Measurements from ENCODE around the gene RALGAPA1. TPM values are rescaled to one million over a fixed set of nuclear protein-coding genes. Genes with fewer than 3 reads are reported as not detected.

Gene RALGAPA1
- total RNA-seq, 2 donors from 2014 or later: 65.5 to 66.6 TPM

DNA sequence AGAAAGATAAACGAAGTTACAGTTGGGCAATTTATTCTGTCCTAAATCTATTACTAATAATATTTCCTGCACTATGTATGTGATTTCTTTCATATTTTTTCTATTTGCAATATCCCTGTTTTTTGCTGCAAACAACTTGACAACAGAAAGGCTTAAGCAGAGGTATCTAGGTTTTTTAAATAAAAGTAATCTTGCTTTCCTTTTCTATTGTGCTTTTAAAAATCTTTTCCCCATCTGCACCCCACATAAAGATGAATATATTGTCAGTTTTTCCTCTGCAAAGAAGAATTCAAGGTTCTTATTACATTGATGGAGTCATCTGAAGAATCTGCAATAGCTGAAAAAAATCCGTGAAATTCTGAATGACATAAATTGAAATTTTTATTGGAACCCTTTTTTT, 502 bp upstream of the RALGAPA1 start:
- peak overlapping the region; percentile 61 to 69 for H3K4me3 ChIP-seq
- WGBS: 13% methylated on average over 2 of the region's 2 CpGs
- H3K4me1 ChIP-seq (replicated peaks): peaks cover 2% of the 10 kb centered on the region
- intact Hi-C loops (cut with DNase I): loop anchor here (10.0 kb wide), 1 partner anchor 125 kb away; no protein-coding TSS in a partner anchor
- H3K27me3 ChIP-seq (replicated peaks; ENCODE audit: insufficient read depth): no peaks in the 10 kb centered on the region
- H3K27ac ChIP-seq: peak overlapping the region; percentile 94 to 96
- TF ChIP-seq POLR2A (IDR thresholded peaks at IDR 0.05) (no peak), POLR2AphosphoS5 (IDR thresholded peaks at IDR 0.05) (no peak)
- TF ChIP-seq, protein P1, sequence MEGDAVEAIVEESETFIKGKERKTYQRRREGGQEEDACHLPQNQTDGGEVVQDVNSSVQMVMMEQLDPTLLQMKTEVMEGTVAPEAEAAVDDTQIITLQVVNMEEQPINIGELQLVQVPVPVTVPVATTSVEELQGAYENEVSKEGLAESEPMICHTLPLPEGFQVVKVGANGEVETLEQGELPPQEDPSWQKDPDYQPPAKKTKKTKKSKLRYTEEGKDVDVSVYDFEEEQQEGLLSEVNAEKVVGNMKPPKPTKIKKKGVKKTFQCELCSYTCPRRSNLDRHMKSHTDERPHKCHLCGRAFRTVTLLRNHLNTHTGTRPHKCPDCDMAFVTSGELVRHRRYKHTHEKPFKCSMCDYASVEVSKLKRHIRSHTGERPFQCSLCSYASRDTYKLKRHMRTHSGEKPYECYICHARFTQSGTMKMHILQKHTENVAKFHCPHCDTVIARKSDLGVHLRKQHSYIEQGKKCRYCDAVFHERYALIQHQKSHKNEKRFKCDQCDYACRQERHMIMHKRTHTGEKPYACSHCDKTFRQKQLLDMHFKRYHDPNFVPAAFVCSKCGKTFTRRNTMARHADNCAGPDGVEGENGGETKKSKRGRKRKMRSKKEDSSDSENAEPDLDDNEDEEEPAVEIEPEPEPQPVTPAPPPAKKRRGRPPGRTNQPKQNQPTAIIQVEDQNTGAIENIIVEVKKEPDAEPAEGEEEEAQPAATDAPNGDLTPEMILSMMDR (IDR thresholded peaks at IDR 0.05): no peak
- no peaks in the 10 kb centered on the region for H3K9me3 ChIP-seq
- H3K36me3 ChIP-seq: no peaks in the 10 kb centered on the region
- DNase-seq (ENCODE audit: low spot score): no peak

DNA sequence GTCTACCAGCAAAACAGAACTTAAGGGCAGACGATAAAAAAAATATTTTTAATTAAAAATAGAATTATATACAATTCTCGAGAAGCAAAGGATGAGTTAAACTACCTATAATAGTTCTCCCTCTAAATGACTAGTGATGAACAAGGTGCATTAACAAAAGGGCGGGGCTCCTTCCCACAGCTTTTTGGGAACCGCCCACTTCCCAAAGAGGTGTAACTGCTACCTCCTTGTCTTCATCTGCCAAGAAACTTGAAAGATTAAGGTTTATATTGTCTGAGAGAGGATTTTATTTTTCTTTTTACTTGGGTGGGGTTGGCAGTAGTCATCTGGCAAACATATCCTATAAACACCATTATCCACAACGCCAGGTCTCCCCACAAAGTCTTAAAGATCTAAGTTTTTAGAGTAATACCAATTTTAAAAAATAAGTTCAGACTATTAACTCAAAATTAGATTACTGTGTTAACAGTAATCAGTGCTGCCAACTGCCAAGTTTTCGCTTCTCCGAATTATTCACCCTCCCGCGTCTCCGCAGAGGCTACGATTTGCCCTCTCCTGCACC, 938 bp downstream of the RALGAPA1 start:
- no peaks in the 10 kb centered on the region for H3K36me3 ChIP-seq
- peak overlapping the region; percentile 94 to 96 for H3K27ac ChIP-seq
- no peaks in the 10 kb centered on the region for H3K27me3 ChIP-seq (replicated peaks; ENCODE audit: insufficient read depth)
- no peaks in the 10 kb centered on the region for H3K9me3 ChIP-seq
- peak overlapping the region; percentile 61 to 69 for H3K4me3 ChIP-seq
- WGBS: 1% methylated on average over 11 of the region's 11 CpGs
- TF ChIP-seq POLR2A (IDR thresholded peaks at IDR 0.05) (peak; percentile 9), POLR2AphosphoS5 (IDR thresholded peaks at IDR 0.05) (peak; percentile 43)
- TF ChIP-seq, protein P1 (IDR thresholded peaks at IDR 0.05): no peak
- peaks cover 2% of the 10 kb centered on the region for H3K4me1 ChIP-seq (replicated peaks)
- intact Hi-C loops (cut with DNase I): loop anchor here (10.0 kb wide), 1 partner anchor 123 kb away; no protein-coding TSS in a partner anchor
- peak; percentile 68 for DNase-seq (ENCODE audit: low spot score)

DNA sequence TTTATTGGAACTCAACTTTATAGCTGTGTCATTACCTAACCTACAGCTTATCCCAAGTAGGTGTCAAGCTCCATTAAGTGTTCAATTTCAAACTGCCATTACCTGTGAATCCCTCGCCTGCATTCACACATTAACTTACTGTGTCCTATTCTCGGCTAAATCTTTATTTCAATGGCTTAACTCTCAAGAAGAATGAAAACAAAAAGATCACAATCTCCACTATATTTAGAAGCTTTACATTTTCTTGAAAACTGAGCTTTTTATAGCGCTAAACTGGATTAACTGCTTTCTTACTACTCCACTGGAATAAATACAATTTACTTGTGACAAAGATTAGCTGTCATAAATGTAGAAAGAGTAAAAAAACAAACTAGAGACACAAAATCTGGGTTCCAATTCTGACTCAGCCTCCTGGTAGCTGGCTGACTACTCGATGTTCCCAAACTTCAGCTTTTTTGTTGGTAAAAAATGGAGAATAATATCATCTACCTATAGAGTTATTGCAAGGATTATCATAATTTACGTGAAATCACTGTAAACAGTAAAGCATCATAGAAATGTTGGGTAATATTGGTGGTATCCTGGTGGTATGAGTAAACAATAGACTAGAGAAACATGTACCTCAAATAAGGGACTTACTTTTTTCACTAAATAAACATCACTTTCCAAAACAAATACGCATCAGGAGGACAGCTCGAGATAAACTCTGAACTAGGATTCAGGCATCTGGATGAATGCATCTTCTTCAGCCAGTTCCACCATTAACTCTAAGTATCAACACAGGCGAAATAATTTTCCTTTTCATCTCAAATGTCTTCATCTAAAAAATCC, 1.7 kb downstream of the RALGAPA1 start:
- no peaks in the 10 kb centered on the region for H3K9me3 ChIP-seq
- TF ChIP-seq, protein P1 (IDR thresholded peaks at IDR 0.05): no peak
- TF ChIP-seq POLR2AphosphoS5 (IDR thresholded peaks at IDR 0.05) (no peak), POLR2A (IDR thresholded peaks at IDR 0.05) (no peak)
- no peaks in the 10 kb centered on the region for H3K36me3 ChIP-seq
- H3K4me3 ChIP-seq: peak overlapping the region in 1 of 2 donors; percentile 61
- no peaks in the 10 kb centered on the region for H3K27me3 ChIP-seq (replicated peaks; ENCODE audit: insufficient read depth)
- WGBS: 38% methylated on average over 8 of the region's 8 CpGs
- peaks cover 2% of the 10 kb centered on the region for H3K4me1 ChIP-seq (replicated peaks)
- DNase-seq (ENCODE audit: low spot score): no peak
- intact Hi-C loops (cut with DNase I): loop anchor here (10.0 kb wide), 1 partner anchor 123 kb away; no protein-coding TSS in a partner anchor
- peak overlapping the region in 1 of 2 donors; percentile 41 for H3K27ac ChIP-seq

DNA sequence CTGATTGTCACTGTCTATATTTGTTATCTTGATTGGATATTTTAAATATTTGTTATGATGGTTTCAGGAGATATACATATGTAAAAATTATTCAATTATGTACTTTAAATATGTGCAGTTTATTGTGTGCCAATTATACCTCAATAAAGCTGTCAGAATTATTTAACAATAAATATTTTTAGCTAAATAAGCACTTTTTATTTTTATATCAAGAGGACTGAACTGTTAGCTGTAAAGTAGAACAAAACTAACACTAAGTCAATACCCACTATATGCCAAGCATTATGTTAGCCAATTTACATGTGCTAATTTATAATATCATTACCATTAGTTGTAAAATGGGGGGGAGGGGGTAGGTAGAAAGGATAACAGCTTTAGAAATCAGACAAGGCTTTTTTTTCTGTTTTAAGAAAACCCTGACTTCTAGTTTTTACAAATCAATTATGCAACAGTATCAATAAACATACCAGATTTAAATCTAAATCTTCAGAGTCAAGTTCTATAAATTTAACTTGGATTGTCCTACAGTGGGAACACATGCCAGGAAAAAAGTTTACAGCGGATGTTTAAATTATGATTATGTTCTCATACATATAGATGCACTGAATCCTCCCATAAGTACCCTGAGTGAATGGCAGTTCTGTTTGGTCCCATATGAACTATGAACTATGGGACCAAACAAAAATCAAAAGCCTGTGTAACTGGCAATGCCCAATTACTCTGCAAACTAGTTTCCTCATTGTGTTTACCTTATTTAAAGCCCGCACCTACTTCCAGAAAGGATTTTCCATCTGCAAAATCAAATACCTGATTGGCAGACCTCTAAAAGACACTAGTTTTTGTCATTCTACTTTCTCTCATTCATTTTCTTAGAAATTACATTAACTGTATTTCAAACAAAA, 2.8 kb downstream of the RALGAPA1 start:
- H3K27ac ChIP-seq: peak overlapping the region in 1 of 2 donors; percentile 41

More for the DNA sequence above, 2.8 kb downstream of the RALGAPA1 start:
- 37% methylated on average over 2 of the region's 2 CpGs for WGBS
- Histone ChIP-seq H3K4me3 (peak overlapping the region in 1 of 2 donors; percentile 10), H3K36me3 (no peaks in the 10 kb centered on the region), H3K4me1 (replicated peaks) (peaks cover 2% of the 10 kb centered on the region), H3K27me3 (replicated peaks; ENCODE audit: insufficient read depth) (no peaks in the 10 kb centered on the region), H3K9me3 (no peaks in the 10 kb centered on the region)
- TF ChIP-seq, protein P1 (IDR thresholded peaks at IDR 0.05): no peak
- no peak for DNase-seq (ENCODE audit: low spot score)
- intact Hi-C loops (cut with DNase I): loop anchor here (10.0 kb wide), 1 partner anchor 121 kb away; no protein-coding TSS in a partner anchor

Data from prostate gland (tissue), 2 donors.